SK-N-SH treated with all-trans-retinoic acid at 6 μM for 48 hours (cell line): ENCODE measurements around the gene ZNF346.

Experiments used
- ATAC-seq: fragments of 200-7000 bp; cut with Tn5 transposase; 3 replicates; pipeline ENCODE4 v1.9.1; 2020; ENCODE audit warnings: mild to moderate bottlenecking, moderate library complexity
- BACH2 ChIP-seq: fragments of 250-450 bp; sonication (Bioruptor Pico); IDR thresholded peaks from 2 replicates; pipeline ENCODE4 v1.9.0; 2021; ENCODE audit warnings: mild to moderate bottlenecking, borderline replicate concordance
- CREB5 ChIP-seq: fragments of 250-450 bp; sonication (Bioruptor Pico); IDR thresholded peaks from 2 replicates; pipeline ENCODE4 v1.5.1; 2020; ENCODE audit warnings: low read depth, mild to moderate bottlenecking, moderate library complexity
- CSDC2 ChIP-seq: fragments of 250-450 bp; sonication (Bioruptor Pico); IDR thresholded peaks from 2 replicates; pipeline ENCODE4 v1.5.0; 2020; ENCODE audit warnings: mild to moderate bottlenecking, moderate library complexity
- ESRRG ChIP-seq: fragments of 250-450 bp; sonication (Bioruptor Pico); IDR thresholded peaks from 2 replicates; pipeline ENCODE4 v1.6.1; 2021; ENCODE audit warnings: mild to moderate bottlenecking
- GLIS3 ChIP-seq: fragments of 250-450 bp; sonication (Bioruptor Pico); IDR thresholded peaks from 2 replicates; pipeline ENCODE4 v1.5.0; 2020; ENCODE audit warnings: mild to moderate bottlenecking, moderate library complexity
- ISL1 ChIP-seq: fragments of 250-450 bp; sonication (Bioruptor Pico); IDR thresholded peaks from 2 replicates; pipeline ENCODE4 v2.1.2; 2022; ENCODE audit warnings: mild to moderate bottlenecking, moderate library complexity
- OSR1 ChIP-seq: fragments of 250-450 bp; sonication (Bioruptor Pico); IDR thresholded peaks from 2 replicates; pipeline ENCODE4 v1.8.0; 2022; ENCODE audit warnings: moderate library complexity, mild to moderate bottlenecking, inconsistent platforms
- PATZ1 ChIP-seq: fragments of 250-450 bp; sonication (Bioruptor Pico); IDR thresholded peaks from 2 replicates; pipeline ENCODE4 v1.8.0; 2020; ENCODE audit warnings: mild to moderate bottlenecking, moderate library complexity, borderline replicate concordance
- RARB ChIP-seq: fragments of 250-450 bp; sonication (Bioruptor Pico); IDR thresholded peaks from 2 replicates; pipeline ENCODE4 v1.8.0; 2021; ENCODE audit warnings: mild to moderate bottlenecking, moderate library complexity
- TCF4 ChIP-seq: fragments of 250-450 bp; sonication (Bioruptor Pico); IDR thresholded peaks from 2 replicates; pipeline ENCODE4 v1.8.0; 2021; ENCODE audit warnings: mild to moderate bottlenecking, moderate library complexity, borderline replicate concordance
- TOX ChIP-seq: fragments of 250-450 bp; sonication (Bioruptor Pico); IDR thresholded peaks from 2 replicates; pipeline ENCODE4 v1.8.0; 2021; ENCODE audit warnings: mild to moderate bottlenecking, moderate library complexity, borderline replicate concordance
- TSHZ2 ChIP-seq: fragments of 250-450 bp; sonication (Bioruptor Pico); IDR thresholded peaks from 2 replicates; pipeline ENCODE4 v1.5.0; 2020; ENCODE audit warnings: mild to moderate bottlenecking, moderate library complexity
- ZC3H10 ChIP-seq: fragments of 250-450 bp; sonication (Bioruptor Pico); IDR thresholded peaks from 2 replicates; pipeline ENCODE4 v1.5.1; 2021; ENCODE audit warnings: mild to moderate bottlenecking, moderate library complexity
- ZFP3 ChIP-seq: fragments of 250-450 bp; sonication (Bioruptor Pico); IDR thresholded peaks from 2 replicates; pipeline ENCODE4 v1.5.0; 2020; ENCODE audit warnings: mild to moderate bottlenecking, moderate library complexity
- ZFP30 ChIP-seq: fragments of 450-650 bp; formaldehyde crosslinking; IDR thresholded peaks from 2 replicates; pipeline ENCODE4 v1.5.0; 2022; ENCODE audit warnings: mild to moderate bottlenecking, moderate library complexity
- ZNF8 ChIP-seq: fragments of 450-650 bp; formaldehyde crosslinking; IDR thresholded peaks from 2 replicates; pipeline ENCODE4 v1.5.0; 2020; ENCODE audit warnings: mild to moderate bottlenecking, moderate library complexity
- TF ChIP-seq, protein P1 (sequence below): fragments of 250-450 bp; sonication (Bioruptor Pico); IDR thresholded peaks from 2 replicates; pipeline ENCODE4 v1.8.0; 2021; ENCODE audit warnings: low read depth, mild to moderate bottlenecking, moderate library complexity, borderline replicate concordance
- TF ChIP-seq, protein P2 (sequence below): fragments of 250-450 bp; sonication (Bioruptor Pico); IDR thresholded peaks from 2 replicates; pipeline ENCODE4 v1.5.1; 2021; ENCODE audit warnings: mild to moderate bottlenecking, moderate library complexity

The ZNF346 gene

DNA sequence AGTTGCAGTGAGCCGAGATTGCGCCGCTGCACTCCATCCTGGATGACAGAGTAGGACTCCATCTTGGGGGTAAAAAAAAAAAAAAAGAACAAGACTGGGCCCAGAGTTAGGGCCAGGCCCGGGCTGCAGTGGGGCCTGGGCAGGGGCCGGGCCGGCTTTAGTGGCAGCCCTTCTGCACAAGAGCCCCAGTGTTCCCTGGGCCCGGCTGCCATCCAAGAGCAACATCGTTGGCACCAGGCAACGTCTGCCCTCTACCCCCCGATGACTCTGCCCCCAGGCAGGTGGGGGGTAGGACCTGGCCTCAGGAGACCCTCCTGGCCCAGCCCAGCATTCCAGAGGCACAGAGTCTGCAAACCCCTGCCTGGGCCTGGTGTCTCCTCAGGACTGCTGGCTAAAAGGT, 59.4 kb downstream of the ZNF346 start (continued):
- TF ChIP-seq, protein P1, sequence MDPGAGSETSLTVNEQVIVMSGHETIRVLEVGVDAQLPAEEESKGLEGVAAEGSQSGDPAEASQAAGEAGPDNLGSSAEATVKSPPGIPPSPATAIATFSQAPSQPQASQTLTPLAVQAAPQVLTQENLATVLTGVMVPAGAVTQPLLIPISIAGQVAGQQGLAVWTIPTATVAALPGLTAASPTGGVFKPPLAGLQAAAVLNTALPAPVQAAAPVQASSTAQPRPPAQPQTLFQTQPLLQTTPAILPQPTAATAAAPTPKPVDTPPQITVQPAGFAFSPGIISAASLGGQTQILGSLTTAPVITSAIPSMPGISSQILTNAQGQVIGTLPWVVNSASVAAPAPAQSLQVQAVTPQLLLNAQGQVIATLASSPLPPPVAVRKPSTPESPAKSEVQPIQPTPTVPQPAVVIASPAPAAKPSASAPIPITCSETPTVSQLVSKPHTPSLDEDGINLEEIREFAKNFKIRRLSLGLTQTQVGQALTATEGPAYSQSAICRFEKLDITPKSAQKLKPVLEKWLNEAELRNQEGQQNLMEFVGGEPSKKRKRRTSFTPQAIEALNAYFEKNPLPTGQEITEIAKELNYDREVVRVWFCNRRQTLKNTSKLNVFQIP (CRISPR knock-in tag): no peak
- no peak for TF ChIP-seq ZNF8
- TF ChIP-seq, all 23 proteins: peak for 0

DNA sequence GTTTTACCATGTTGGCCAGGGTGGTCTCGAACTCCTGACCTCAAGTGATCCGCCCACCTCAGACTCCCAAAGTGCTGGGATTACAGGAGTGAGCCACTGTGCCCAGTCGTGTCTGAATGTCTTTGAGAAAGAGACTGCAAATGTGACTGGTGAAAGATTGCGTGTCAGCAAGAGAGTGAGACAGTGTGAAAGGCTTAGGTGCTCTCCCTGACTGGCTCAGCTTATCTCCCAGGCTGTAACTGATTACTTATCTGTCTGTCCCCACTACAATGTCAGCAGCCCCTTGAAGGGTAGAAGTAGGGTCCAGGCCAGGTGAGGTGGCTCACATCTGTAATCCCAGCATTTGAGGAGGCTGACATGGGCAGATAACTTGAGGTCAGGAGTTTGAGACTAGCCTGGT, 60.9 kb downstream of the ZNF346 start:
- ATAC-seq: no peak
- TF ChIP-seq CSDC2 (no peak), TOX (CRISPR knock-in tag) (no peak), ZC3H10 (CRISPR knock-in tag) (no peak), GLIS3 (CRISPR knock-in tag) (no peak), TSHZ2 (CRISPR knock-in tag) (no peak)

DNA sequence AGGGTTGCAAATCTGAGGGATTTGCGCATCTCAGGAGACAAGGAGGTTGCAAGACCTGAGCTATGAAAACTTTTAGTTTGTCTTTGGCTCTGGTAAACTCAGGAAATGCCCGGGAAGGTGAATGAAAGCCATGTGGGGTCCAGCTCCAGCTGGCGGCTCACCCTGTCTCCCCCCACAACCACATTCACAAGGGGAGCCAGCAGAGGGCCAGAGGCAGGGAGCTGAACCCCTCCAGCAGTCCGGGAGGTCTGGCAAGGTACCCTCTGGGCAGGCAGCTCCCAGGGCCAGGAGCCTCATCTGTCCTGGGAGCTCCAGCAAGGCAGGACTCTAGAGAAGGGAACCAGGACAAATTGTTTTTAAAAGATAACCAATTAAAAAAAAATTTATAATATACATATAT, 61.7 kb downstream of the ZNF346 start:
- TF ChIP-seq ESRRG (CRISPR knock-in tag) (no peak), ZFP3 (CRISPR knock-in tag) (no peak), PATZ1 (CRISPR knock-in tag) (no peak), TCF4 (CRISPR knock-in tag) (no peak), BACH2 (CRISPR knock-in tag) (no peak), ZC3H10 (CRISPR knock-in tag) (no peak), CREB5 (no peak), TSHZ2 (CRISPR knock-in tag) (no peak), OSR1 (no peak), RARB (CRISPR knock-in tag) (no peak), ISL1 (CRISPR knock-in tag) (no peak), ZFP30 (CRISPR knock-in tag) (no peak), CSDC2 (no peak), GLIS3 (CRISPR knock-in tag) (no peak), TOX (CRISPR knock-in tag) (no peak)
- TF ChIP-seq, protein P1 (CRISPR knock-in tag): no peak
- TF ChIP-seq, protein P2, sequence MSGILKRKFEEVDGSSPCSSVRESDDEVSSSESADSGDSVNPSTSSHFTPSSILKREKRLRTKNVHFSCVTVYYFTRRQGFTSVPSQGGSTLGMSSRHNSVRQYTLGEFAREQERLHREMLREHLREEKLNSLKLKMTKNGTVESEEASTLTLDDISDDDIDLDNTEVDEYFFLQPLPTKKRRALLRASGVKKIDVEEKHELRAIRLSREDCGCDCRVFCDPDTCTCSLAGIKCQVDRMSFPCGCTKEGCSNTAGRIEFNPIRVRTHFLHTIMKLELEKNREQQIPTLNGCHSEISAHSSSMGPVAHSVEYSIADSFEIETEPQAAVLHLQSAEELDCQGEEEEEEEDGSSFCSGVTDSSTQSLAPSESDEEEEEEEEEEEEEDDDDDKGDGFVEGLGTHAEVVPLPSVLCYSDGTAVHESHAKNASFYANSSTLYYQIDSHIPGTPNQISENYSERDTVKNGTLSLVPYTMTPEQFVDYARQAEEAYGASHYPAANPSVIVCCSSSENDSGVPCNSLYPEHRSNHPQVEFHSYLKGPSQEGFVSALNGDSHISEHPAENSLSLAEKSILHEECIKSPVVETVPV: no peak
- TF ChIP-seq, all 23 proteins: peak for 0
- no peak for ATAC-seq
